OCI-LY3 (cell line): ENCODE results near the gene ANKS1A.

ENCODE experiments used
- CTCF ChIP-seq: fragments of 200-600, 300-600 bp; sonication (generic); IDR thresholded peaks from 2 replicates; pipeline ENCODE4 v1.5.1; 2014; ENCODE audit warnings: antibody characterized with exemption, low read length, low read depth
- EZH2phosphoT487 ChIP-seq: fragments of 200-600 bp; shearing (Covaris generic); IDR thresholded peaks from 2 replicates; pipeline ENCODE4 v1.6.1; 2018; ENCODE audit warnings: antibody characterized with exemption, mixed run types, low read depth

GRCh38 chr6:35024551-35025054 lies 135.5 kb downstream of the ANKS1A start:
- TF ChIP-seq CTCF = no peak
- TF ChIP-seq EZH2phosphoT487 = no peak
